SJCRH30 (cell line): ENCODE measurements around the gene PLAC8. TPM values are rescaled to one million over a fixed set of nuclear protein-coding genes. Genes with fewer than 3 reads are reported as not detected.
"Not testable (repeated sequence)": the region's sequence is repeated elsewhere in the genome, so short reads cannot be mapped to it uniquely, and the experiment has no call there.

Source experiments
- DNase-seq, 2 experiments: peaks; one replicate each; pipeline ENCODE4 v3.0.0-alpha.2; 2015 to 2020
- H3K27ac ChIP-seq: fragments of 250-450 bp; sonication (Bioruptor Pico); 2 replicates; pipeline ENCODE4 v1.5.1; 2020; ENCODE audit warnings: mild to moderate bottlenecking, moderate library complexity
- H3K27me3 ChIP-seq: fragments of 250-450 bp; sonication (Bioruptor Pico); 2 replicates; pipeline ENCODE4 v1.5.1; 2020; ENCODE audit warnings: mild to moderate bottlenecking, moderate library complexity
- H3K36me3 ChIP-seq: fragments of 250-450 bp; sonication (Bioruptor Pico); 2 replicates; pipeline ENCODE4 v1.5.1; 2020; ENCODE audit warnings: mild to moderate bottlenecking, moderate library complexity
- H3K4me1 ChIP-seq: fragments of 250-450 bp; sonication (Bioruptor Pico); 2 replicates; pipeline ENCODE4 v1.5.1; 2020; ENCODE audit warnings: mild to moderate bottlenecking, moderate library complexity
- H3K4me3 ChIP-seq: fragments of 250-450 bp; sonication (Bioruptor Pico); 2 replicates; pipeline ENCODE4 v1.5.1; 2020; ENCODE audit warnings: mild to moderate bottlenecking, moderate library complexity
- H3K9me3 ChIP-seq: fragments of 250-450 bp; sonication (Bioruptor Pico); replicated peaks from 2 replicates; pipeline ENCODE4 v1.5.1; 2020; ENCODE audit warnings: mild to moderate bottlenecking, moderate library complexity
- total RNA-seq: library from RNA; depleted of rRNA; stranded (reverse); fragments of >200 nt; shearing (Covaris generic); gene quantifications from 2 replicates; pipeline ENCODE4 v1.2.3, GENCODE V29; 2014; rRNA removed

PLAC8 gene
- total RNA-seq, result 7.8 and 9.5 TPM in 2 replicates

GRCh38 chr4:83114576-83114975 lies at the start of gene PLAC8:
Gene PLAC8 (minus strand): TSS chr4:83114729. CDS start chr4:83107921, 6,808 bp downstream.
- H3K27me3 ChIP-seq, result no peaks in the 10 kb centered on the region
- no peak within 1 kb of the TSS for H3K27ac ChIP-seq
- peak in 1 of 2 experiments; percentile 30 for DNase-seq
- no peaks in the 10 kb centered on the region for H3K36me3 ChIP-seq
- H3K4me3 ChIP-seq, result no peak within 1 kb of the TSS
- no peaks in the 10 kb centered on the region for H3K9me3 ChIP-seq
- peaks cover 20% of the 10 kb centered on the region for H3K4me1 ChIP-seq

- no peaks in the 10 kb centered on the region for H3K4me1 ChIP-seq
- no peak overlapping the region for H3K4me3 ChIP-seq
- no peaks in the 10 kb centered on the region for H3K36me3 ChIP-seq
- H3K27me3 ChIP-seq, result peaks cover 8% of the 10 kb centered on the region
- H3K27ac ChIP-seq, result no peak overlapping the region
- no peak for DNase-seq
- peaks cover 5% of the 10 kb centered on the region for H3K9me3 ChIP-seq
Observed at GRCh38 chr4:83153417-83153816, 38.9 kb upstream of the PLAC8 start.

- no peak overlapping the region for H3K4me3 ChIP-seq
Observed at GRCh38 chr4:83152746-83153145, 38.2 kb upstream of the PLAC8 start.

GRCh38 chr4:83151651-83152050 lies 37.1 kb upstream of the PLAC8 start:
- H3K36me3 ChIP-seq, result no peaks in the 10 kb centered on the region
- H3K4me1 ChIP-seq, result peaks cover 6% of the 10 kb centered on the region; the same call in 1 of the 2 replicates
- H3K27ac ChIP-seq, result no peak overlapping the region
- no peak overlapping the region for H3K4me3 ChIP-seq
- DNase-seq, result no peak
- peaks cover 4% of the 10 kb centered on the region for H3K9me3 ChIP-seq
- H3K27me3 ChIP-seq, result peaks cover 5% of the 10 kb centered on the region

More at GRCh38 chr4:83152746-83153145, 38.2 kb upstream of the PLAC8 start:
- Histone ChIP-seq H3K27ac (no peak overlapping the region), H3K27me3 (peaks cover 8% of the 10 kb centered on the region), H3K4me1 (no peaks in the 10 kb centered on the region), H3K9me3 (peaks cover 5% of the 10 kb centered on the region), H3K36me3 (no peaks in the 10 kb centered on the region)
- DNase-seq, result no peak

GRCh38 chr4:83150653-83151330 lies 36.3 kb upstream of the PLAC8 start:
- H3K27me3 ChIP-seq, result peaks cover 1% of the 10 kb centered on the region; the same call in 1 of the 2 replicates
- H3K9me3 ChIP-seq, result no peaks in the 10 kb centered on the region
- H3K27ac ChIP-seq, result no peak overlapping the region
- H3K4me1 ChIP-seq, result peaks cover 6% of the 10 kb centered on the region; the same call in 1 of the 2 replicates
- H3K36me3 ChIP-seq, result no peaks in the 10 kb centered on the region
- DNase-seq, result no peak
- no peak overlapping the region for H3K4me3 ChIP-seq

GRCh38 chr4:83149865-83150652 lies 35.5 kb upstream of the PLAC8 start:
- Histone ChIP-seq H3K27me3 (no peaks in the 10 kb centered on the region), H3K36me3 (no peaks in the 10 kb centered on the region), H3K27ac (no peak overlapping the region), H3K4me1 (peaks cover 6% of the 10 kb centered on the region; the same call in 1 of the 2 replicates), H3K4me3 (no peak overlapping the region), H3K9me3 (no peaks in the 10 kb centered on the region)
- no peak for DNase-seq

GRCh38 chr4:83146841-83147240 lies 32.3 kb upstream of the PLAC8 start:
- H3K4me3 ChIP-seq, result no peak overlapping the region
- H3K4me1 ChIP-seq, result peaks cover 6% of the 10 kb centered on the region; the same call in 1 of the 2 replicates
- H3K27me3 ChIP-seq, result no peaks in the 10 kb centered on the region
- no peak overlapping the region for H3K27ac ChIP-seq
- no peaks in the 10 kb centered on the region for H3K36me3 ChIP-seq
- peak; percentile 19 to 58 for DNase-seq
- H3K9me3 ChIP-seq, result no peaks in the 10 kb centered on the region

- not testable (repeated sequence) for H3K36me3 ChIP-seq, H3K27ac ChIP-seq, DNase-seq, H3K9me3 ChIP-seq, H3K27me3 ChIP-seq, H3K4me1 ChIP-seq, H3K4me3 ChIP-seq
Observed at GRCh38 chr4:83145776-83146175, 31.2 kb upstream of the PLAC8 start.

- DNase-seq, result no peak
- Histone ChIP-seq H3K27ac (no peak overlapping the region), H3K9me3 (peaks cover 2% of the 10 kb centered on the region; the same call in 1 of the 2 replicates), H3K36me3 (no peaks in the 10 kb centered on the region), H3K27me3 (no peaks in the 10 kb centered on the region), H3K4me1 (no peaks in the 10 kb centered on the region; the same call in 1 of the 2 replicates), H3K4me3 (no peak overlapping the region)
Observed at GRCh38 chr4:83139514-83140156, 25.1 kb upstream of the PLAC8 start.

GRCh38 chr4:83138946-83139345 lies 24.4 kb upstream of the PLAC8 start:
- DNase-seq, result no peak
- Histone ChIP-seq H3K4me3 (no peak overlapping the region), H3K27ac (no peak overlapping the region), H3K4me1 (no peaks in the 10 kb centered on the region; the same call in 1 of the 2 replicates), H3K9me3 (peaks cover 2% of the 10 kb centered on the region; the same call in 1 of the 2 replicates), H3K27me3 (no peaks in the 10 kb centered on the region), H3K36me3 (no peaks in the 10 kb centered on the region)

GRCh38 chr4:83132065-83132464 lies 17.5 kb upstream of the PLAC8 start:
- Histone ChIP-seq H3K36me3 (no peaks in the 10 kb centered on the region), H3K27ac (no peak overlapping the region), H3K9me3 (no peaks in the 10 kb centered on the region; the same call in 1 of the 2 replicates), H3K27me3 (no peaks in the 10 kb centered on the region), H3K4me3 (no peak overlapping the region), H3K4me1 (no peaks in the 10 kb centered on the region)
- DNase-seq, result no peak

- no peak overlapping the region for H3K27ac ChIP-seq
- H3K9me3 ChIP-seq, result no peaks in the 10 kb centered on the region
Observed at GRCh38 chr4:83129264-83129663, 14.7 kb upstream of the PLAC8 start.

GRCh38 chr4:83128240-83128929 lies 13.9 kb upstream of the PLAC8 start:
- DNase-seq, result no peak
- Histone ChIP-seq H3K9me3 (no peaks in the 10 kb centered on the region), H3K27ac (no peak overlapping the region), H3K4me1 (no peaks in the 10 kb centered on the region), H3K27me3 (no peaks in the 10 kb centered on the region), H3K4me3 (no peak overlapping the region), H3K36me3 (no peaks in the 10 kb centered on the region)

More at GRCh38 chr4:83129264-83129663, 14.7 kb upstream of the PLAC8 start:
- no peak for DNase-seq
- no peaks in the 10 kb centered on the region for H3K36me3 ChIP-seq
- no peaks in the 10 kb centered on the region for H3K27me3 ChIP-seq
- no peak overlapping the region for H3K4me3 ChIP-seq
- no peaks in the 10 kb centered on the region for H3K4me1 ChIP-seq

- no peak for DNase-seq
- no peaks in the 10 kb centered on the region for H3K9me3 ChIP-seq
Observed at GRCh38 chr4:83125738-83126141, 11.2 kb upstream of the PLAC8 start.

More at GRCh38 chr4:83125738-83126141, 11.2 kb upstream of the PLAC8 start:
- H3K4me1 ChIP-seq, result no peaks in the 10 kb centered on the region
- no peak overlapping the region for H3K4me3 ChIP-seq
- H3K36me3 ChIP-seq, result no peaks in the 10 kb centered on the region
- H3K27ac ChIP-seq, result no peak overlapping the region
- no peaks in the 10 kb centered on the region for H3K27me3 ChIP-seq
